Type B pancreatic cell (in vitro differentiated cells): Measurements from ENCODE around the gene PPM1A. TPM values are rescaled to one million over a fixed set of nuclear protein-coding genes. Genes with fewer than 3 reads are reported as not detected.

Experiments
- DNase-seq: peaks from one replicate; pipeline ENCODE4 v3.0.0; 2021; ENCODE audit warnings: mixed read lengths; ENCODE audit not compliant: unreplicated experiment; ENCODE audit errors: extremely low spot score
- H3K27ac Mint-ChIP-seq: 2 replicates; pipeline ENCODE4 v1.8.0; 2021; ENCODE audit warnings: mild to moderate bottlenecking, mixed read lengths
- H3K27me3 Mint-ChIP-seq: 2 replicates; pipeline ENCODE4 v1.8.0; 2021; ENCODE audit warnings: mixed read lengths
- H3K36me3 Mint-ChIP-seq: 2 replicates; pipeline ENCODE4 v1.8.0; 2021; ENCODE audit warnings: mixed read lengths
- H3K4me1 Mint-ChIP-seq: one replicate; pipeline ENCODE4 v1.8.0; 2021; ENCODE audit warnings: mixed read lengths; ENCODE audit not compliant: unreplicated experiment
- H3K4me3 Mint-ChIP-seq: 2 replicates; pipeline ENCODE4 v1.8.0; 2021; ENCODE audit warnings: mild to moderate bottlenecking, mixed read lengths
- H3K9me3 Mint-ChIP-seq: 2 replicates; pipeline ENCODE4 v1.8.0; 2021; ENCODE audit warnings: mixed read lengths
- total RNA-seq: library from RNA; stranded (reverse); gene quantifications from 2 replicates; pipeline ENCODE4 v1.2.1, GENCODE V29; 2021; ENCODE audit warnings: low replicate concordance
- TF ChIP-seq, protein P1 (sequence below): fragments of 200-600 bp; sonication (generic); conservative IDR thresholded peaks from 2 replicates; pipeline ENCODE4 v1.5.0; 2021; ENCODE audit warnings: antibody characterized with exemption, mild to moderate bottlenecking

Gene PPM1A
- total RNA-seq, 1 donor from 2014 or later, result 34.5 TPM

DNA sequence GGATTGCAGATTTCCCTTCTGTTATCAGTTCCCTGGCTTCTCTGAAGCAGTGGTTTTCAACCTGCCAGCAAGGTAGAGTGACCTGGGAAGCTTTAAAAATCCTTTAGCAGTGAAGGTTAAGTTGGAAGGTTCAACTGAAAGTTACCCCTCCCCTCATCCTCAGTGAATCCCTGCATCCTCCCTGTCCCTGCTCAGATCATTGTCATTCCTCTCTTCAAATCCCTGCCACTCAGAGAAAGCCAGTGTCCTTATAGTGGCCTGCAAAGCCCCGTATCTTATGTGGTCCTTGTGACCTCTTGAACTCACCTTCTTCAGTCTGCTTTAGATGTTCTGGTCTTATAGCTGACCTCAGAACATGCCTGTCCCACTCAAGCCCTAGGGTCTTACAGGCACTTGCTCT lies 53.6 kb downstream of the PPM1A start:
- TF ChIP-seq, protein P1, sequence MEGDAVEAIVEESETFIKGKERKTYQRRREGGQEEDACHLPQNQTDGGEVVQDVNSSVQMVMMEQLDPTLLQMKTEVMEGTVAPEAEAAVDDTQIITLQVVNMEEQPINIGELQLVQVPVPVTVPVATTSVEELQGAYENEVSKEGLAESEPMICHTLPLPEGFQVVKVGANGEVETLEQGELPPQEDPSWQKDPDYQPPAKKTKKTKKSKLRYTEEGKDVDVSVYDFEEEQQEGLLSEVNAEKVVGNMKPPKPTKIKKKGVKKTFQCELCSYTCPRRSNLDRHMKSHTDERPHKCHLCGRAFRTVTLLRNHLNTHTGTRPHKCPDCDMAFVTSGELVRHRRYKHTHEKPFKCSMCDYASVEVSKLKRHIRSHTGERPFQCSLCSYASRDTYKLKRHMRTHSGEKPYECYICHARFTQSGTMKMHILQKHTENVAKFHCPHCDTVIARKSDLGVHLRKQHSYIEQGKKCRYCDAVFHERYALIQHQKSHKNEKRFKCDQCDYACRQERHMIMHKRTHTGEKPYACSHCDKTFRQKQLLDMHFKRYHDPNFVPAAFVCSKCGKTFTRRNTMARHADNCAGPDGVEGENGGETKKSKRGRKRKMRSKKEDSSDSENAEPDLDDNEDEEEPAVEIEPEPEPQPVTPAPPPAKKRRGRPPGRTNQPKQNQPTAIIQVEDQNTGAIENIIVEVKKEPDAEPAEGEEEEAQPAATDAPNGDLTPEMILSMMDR, result no peak
- H3K4me3 Mint-ChIP-seq, result no peak overlapping the region
- H3K27ac Mint-ChIP-seq, result no peak overlapping the region
- peaks cover 7% of the 10 kb centered on the region for H3K4me1 Mint-ChIP-seq
- H3K36me3 Mint-ChIP-seq, result peaks cover 3% of the 10 kb centered on the region
- no peak for DNase-seq
- H3K27me3 Mint-ChIP-seq, result no peaks in the 10 kb centered on the region
- H3K9me3 Mint-ChIP-seq, result no peaks in the 10 kb centered on the region

DNA sequence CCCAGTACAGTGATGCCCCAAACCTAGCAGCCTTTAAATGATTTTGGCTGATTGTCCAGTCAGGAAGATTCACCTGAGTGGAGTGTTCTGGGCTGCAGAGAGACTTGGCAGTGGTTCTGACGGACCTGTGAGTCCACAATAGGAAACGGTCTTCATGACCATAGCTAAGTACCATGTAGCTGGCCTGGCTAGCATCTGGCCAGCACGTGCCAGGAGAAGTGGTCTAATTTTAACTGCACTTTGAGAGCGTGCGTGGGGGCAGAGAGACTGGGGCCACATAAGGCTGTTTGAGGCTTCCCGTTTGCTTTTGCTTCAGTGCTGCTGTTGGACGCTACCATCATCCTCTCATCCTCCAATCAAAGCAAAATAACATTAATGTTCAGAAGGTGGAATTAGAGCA lies 54.7 kb downstream of the PPM1A start:
- H3K27ac Mint-ChIP-seq, result no peak overlapping the region
- TF ChIP-seq, protein P1, result no peak
- H3K4me3 Mint-ChIP-seq, result no peak overlapping the region
- DNase-seq, result no peak
- H3K36me3 Mint-ChIP-seq, result peaks cover 3% of the 10 kb centered on the region
- no peaks in the 10 kb centered on the region for H3K27me3 Mint-ChIP-seq
- peaks cover 7% of the 10 kb centered on the region for H3K4me1 Mint-ChIP-seq
- no peaks in the 10 kb centered on the region for H3K9me3 Mint-ChIP-seq

DNA sequence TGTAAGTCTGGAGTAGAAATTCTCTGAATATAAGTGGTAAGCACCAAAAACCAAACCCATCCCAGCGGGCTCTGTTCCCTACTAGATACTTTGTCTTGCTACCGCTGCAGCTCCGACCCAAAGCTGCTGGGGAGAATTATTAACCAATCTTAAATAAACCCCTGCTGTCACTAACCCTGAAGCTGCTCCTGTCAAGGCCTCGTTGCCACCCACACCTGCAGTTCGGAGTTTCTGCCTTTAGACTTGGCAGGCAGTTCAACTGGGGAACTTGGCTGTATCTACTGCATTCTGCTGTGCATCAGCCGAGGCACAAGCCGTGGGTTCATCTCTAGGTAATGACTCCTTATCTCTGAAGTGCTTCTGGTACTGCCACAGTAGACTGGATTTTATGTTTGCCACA lies 55.5 kb downstream of the PPM1A start:
- peaks cover 7% of the 10 kb centered on the region for H3K4me1 Mint-ChIP-seq
- TF ChIP-seq, protein P1, result no peak
- no peaks in the 10 kb centered on the region for H3K27me3 Mint-ChIP-seq
- no peak overlapping the region for H3K4me3 Mint-ChIP-seq
- H3K36me3 Mint-ChIP-seq, result peaks cover 3% of the 10 kb centered on the region
- H3K27ac Mint-ChIP-seq, result no peak overlapping the region
- DNase-seq, result no peak
- H3K9me3 Mint-ChIP-seq, result no peaks in the 10 kb centered on the region

DNA sequence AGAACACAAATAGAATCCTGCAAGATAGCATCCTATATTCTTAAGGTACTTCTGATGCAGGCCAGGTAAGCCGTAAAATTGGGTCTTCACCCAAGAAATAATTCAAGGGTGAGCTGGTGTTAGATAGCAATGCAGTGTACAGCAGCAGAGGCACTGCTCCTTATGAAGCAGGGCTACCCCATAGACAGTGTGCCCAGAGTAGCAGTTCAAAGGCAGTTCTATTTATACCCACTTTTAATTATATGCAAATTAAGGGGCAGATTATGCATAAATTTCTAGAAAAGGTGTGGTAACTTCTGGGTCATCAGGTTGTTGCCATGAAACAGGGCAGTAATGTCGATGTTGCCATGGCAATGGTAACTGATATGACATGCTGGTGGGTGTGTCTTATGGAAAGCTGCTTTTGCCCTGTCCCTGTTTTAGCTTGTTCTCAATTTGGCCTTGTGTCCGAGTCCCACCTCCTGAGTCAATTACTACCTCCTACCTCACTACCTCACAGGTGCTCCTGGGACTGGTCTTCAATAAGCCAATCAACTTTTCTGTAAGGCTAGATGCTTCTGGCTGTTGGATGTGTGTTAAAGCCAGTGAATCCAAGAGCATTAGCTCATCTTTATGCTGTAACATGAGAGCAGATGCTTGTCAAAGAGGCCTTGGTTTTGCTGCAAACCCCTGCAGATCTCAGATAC lies 61.0 kb downstream of the PPM1A start:
- H3K27me3 Mint-ChIP-seq, result peaks cover 3% of the 10 kb centered on the region
- no peak overlapping the region for H3K27ac Mint-ChIP-seq
- TF ChIP-seq, protein P1, result no peak
- no peak overlapping the region for H3K4me3 Mint-ChIP-seq
- no peaks in the 10 kb centered on the region for H3K36me3 Mint-ChIP-seq
- H3K4me1 Mint-ChIP-seq, result peaks cover 17% of the 10 kb centered on the region
- no peak for DNase-seq
- H3K9me3 Mint-ChIP-seq, result no peaks in the 10 kb centered on the region

DNA sequence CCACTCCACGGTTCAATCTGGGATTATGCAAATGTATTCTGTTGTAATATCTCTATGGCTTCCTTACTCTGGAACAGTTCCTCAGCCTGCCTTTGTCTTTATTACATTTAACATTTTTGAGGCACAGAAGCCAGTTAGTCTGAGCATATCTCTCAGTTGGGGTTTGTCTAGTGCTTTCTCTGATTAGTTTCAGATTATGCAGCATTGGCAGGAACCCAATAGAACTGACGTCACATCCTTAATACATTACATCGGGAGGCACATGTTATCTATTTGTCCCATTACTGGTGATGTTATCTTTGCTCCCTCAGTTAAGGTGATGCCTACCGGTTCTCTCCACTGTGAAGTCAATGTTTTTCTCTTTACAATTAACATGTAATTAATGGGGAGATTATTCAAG lies 62.4 kb downstream of the PPM1A start:
- H3K9me3 Mint-ChIP-seq, result no peaks in the 10 kb centered on the region
- TF ChIP-seq, protein P1, result no peak
- DNase-seq, result no peak
- no peaks in the 10 kb centered on the region for H3K36me3 Mint-ChIP-seq
- no peak overlapping the region for H3K4me3 Mint-ChIP-seq
- no peak overlapping the region for H3K27ac Mint-ChIP-seq
- peaks cover 17% of the 10 kb centered on the region for H3K4me1 Mint-ChIP-seq
- peaks cover 3% of the 10 kb centered on the region for H3K27me3 Mint-ChIP-seq
